ENCODE data around the gene FOXI3.
A peak's percentile ranks its signal among the peaks of the same experiment; 100 is the strongest.

The FOXI3 gene

GRCh38 chr2:88452980-88453582, 588 bp upstream of the FOXI3 start:
- no peak overlapping the region for H3K4me3 ChIP-seq (ENCODE audit: low read depth, low read length)
- DNase-seq (ENCODE audit: low read depth): peak; percentile 13
- TF ChIP-seq CTCF (conservative IDR thresholded peaks at IDR 0.05; ENCODE audit: low read depth, low read length): no peak

- TF ChIP-seq CTCF (conservative IDR thresholded peaks at IDR 0.05; ENCODE audit: low read depth, low read length): no peak
- no peak overlapping the region for H3K4me3 ChIP-seq (ENCODE audit: low read depth, low read length)
- DNase-seq (ENCODE audit: low read depth): peak; percentile 3
Observed at GRCh38 chr2:88451811-88452564, 505 bp downstream of the FOXI3 start.

GRCh38 chr2:88450925-88451810, 1.3 kb downstream of the FOXI3 start:
- DNase-seq (ENCODE audit: low read depth): no peak
- TF ChIP-seq CTCF (conservative IDR thresholded peaks at IDR 0.05; ENCODE audit: low read depth, low read length): no peak
- no peak overlapping the region for H3K4me3 ChIP-seq (ENCODE audit: low read depth, low read length)

GRCh38 chr2:88450186-88450585, 2.3 kb downstream of the FOXI3 start:
- DNase-seq (ENCODE audit: low read depth): no peak
- no peak for TF ChIP-seq CTCF (conservative IDR thresholded peaks at IDR 0.05; ENCODE audit: low read depth, low read length)
- no peak overlapping the region for H3K4me3 ChIP-seq (ENCODE audit: low read depth, low read length)

GRCh38 chr2:88448248-88448647, 4.2 kb downstream of the FOXI3 start:
- no peak for TF ChIP-seq CTCF (conservative IDR thresholded peaks at IDR 0.05; ENCODE audit: low read depth, low read length)
- no peak overlapping the region for H3K4me3 ChIP-seq (ENCODE audit: low read depth, low read length)
- no peak for DNase-seq (ENCODE audit: low read depth)

GRCh38 chr2:88443353-88443938, 9.0 kb downstream of the FOXI3 start:
- DNase-seq (ENCODE audit: low read depth): no peak
- TF ChIP-seq CTCF (conservative IDR thresholded peaks at IDR 0.05; ENCODE audit: low read depth, low read length): no peak
- H3K4me3 ChIP-seq (ENCODE audit: low read depth, low read length): no peak overlapping the region
